ENCODE data around the gene HNRNPUL1. TPM values are rescaled to one million over a fixed set of nuclear protein-coding genes. Genes with fewer than 3 reads are reported as not detected.

HNRNPUL1 gene
- total and polyA plus RNA-seq, 11 donors: 64.2 to 138 (median 114) TPM

- H3K27ac ChIP-seq: peak overlapping the region in 7 of 12 donors; percentile 42 to 94 (median 80)
- H3K9me3 ChIP-seq: no peaks in the 10 kb centered on the region
- intact Hi-C loops (cut with DNase I): loop anchor here in 2 of 10 donors (5.0 kb wide), 1 partner anchor 38 kb away; the partner anchor contains the start of gene HNRNPUL1 (in 2 of the 2)
- WGBS, 4 donors: 91 to 93% (median 93%) methylated on average over 7 of the region's 7 CpGs
- peaks cover 0 to 17% (median 0%) of the 10 kb centered on the region in 9 donors for H3K36me3 ChIP-seq
- TF ChIP-seq POLR2A (IDR thresholded peaks at IDR 0.05) (no peak), CTCF (IDR thresholded peaks at IDR 0.05) (no peak)
- no peak overlapping the region for H3K4me3 ChIP-seq
- peaks cover 0 to 26% (median 0%) of the 10 kb centered on the region in 9 donors for H3K27me3 ChIP-seq
- peaks cover 0 to 35% (median 18%) of the 10 kb centered on the region in 12 donors for H3K4me1 ChIP-seq
- no peak for ATAC-seq
- no peak for DNase-seq
These were observed 39.5 kb upstream of the HNRNPUL1 start for GRCh38 chr19:41224632-41225031.

GRCh38 chr19:41225238-41226052, 38.7 kb upstream of the HNRNPUL1 start:
- TF ChIP-seq POLR2A (IDR thresholded peaks at IDR 0.05) (no peak), CTCF (IDR thresholded peaks at IDR 0.05) (no peak)
- peak; percentile 45 to 83 (median 74) for ATAC-seq
- peaks cover 0 to 23% (median 0%) of the 10 kb centered on the region in 9 donors for H3K27me3 ChIP-seq
- peak overlapping the region; percentile 21 to 62 (median 53) for H3K4me3 ChIP-seq
- peaks cover 0 to 17% (median 0%) of the 10 kb centered on the region in 9 donors for H3K36me3 ChIP-seq
- 49 to 61% (median 52%) methylated on average over 23 to 29 of the region's 29 CpGs for WGBS, 4 donors
- H3K9me3 ChIP-seq: no peaks in the 10 kb centered on the region
- H3K4me1 ChIP-seq: peaks cover 0 to 32% (median 17%) of the 10 kb centered on the region in 12 donors
- DNase-seq: peak in 4 of 5 donors; percentile 57 to 81 (median 67)
- H3K27ac ChIP-seq: peak overlapping the region; percentile 60 to 94 (median 79)
- intact Hi-C loops (cut with DNase I): loop anchor here in 2 of 10 donors (2.0 to 5.0 kb wide), 2 partner anchors 37 to 73 kb away; partner anchors contain the start of gene HNRNPUL1 (in 1 of the 2)

GRCh38 chr19:41226053-41226873, 37.9 kb upstream of the HNRNPUL1 start:
- H3K4me1 ChIP-seq: peaks cover 0 to 26% (median 14%) of the 10 kb centered on the region in 12 donors
- peaks cover 0 to 17% (median 0%) of the 10 kb centered on the region in 9 donors for H3K27me3 ChIP-seq
- peak overlapping the region; percentile 21 to 62 (median 53) for H3K4me3 ChIP-seq
- DNase-seq (peak; percentile 70 to 81 (median 75)), ATAC-seq (peak; percentile 27 to 81 (median 72))
- no peaks in the 10 kb centered on the region for H3K9me3 ChIP-seq
- 4 to 11% (median 6%) methylated on average over 25 to 67 of the region's 67 CpGs for WGBS, 4 donors
- peak overlapping the region; percentile 60 to 94 (median 79) for H3K27ac ChIP-seq
- peaks cover 0 to 12% (median 0%) of the 10 kb centered on the region in 9 donors for H3K36me3 ChIP-seq
- intact Hi-C loops (cut with DNase I): loop anchor here in 2 of 10 donors (2.0 to 5.0 kb wide), 2 partner anchors 36 to 73 kb away; partner anchors contain the start of gene HNRNPUL1 (in 1 of the 2)
- TF ChIP-seq POLR2A (IDR thresholded peaks at IDR 0.05) (peak in 1 of 2 donors; percentile 18), CTCF (IDR thresholded peaks at IDR 0.05) (peak in 2 of 12 donors; percentile 20 to 22)
